Measurements from ENCODE around the gene CCDC197.
A peak's percentile ranks its signal among the peaks of the same experiment; 100 is the strongest.

CCDC197 gene

GRCh38 chr14:93974299-93974698 lies 22.8 kb upstream of the CCDC197 start:
- H3K27me3 ChIP-seq (ENCODE audit: insufficient read depth, low read length) = no peaks in the 10 kb centered on the region
- H3K9ac ChIP-seq (ENCODE audit: low read depth, low read length) = no peak overlapping the region
- H3K36me3 ChIP-seq (ENCODE audit: insufficient read depth, low read depth, low read length) = no peaks in the 10 kb centered on the region
- no peak overlapping the region for H3K4me3 ChIP-seq (ENCODE audit: low read length)
- H3K4me1 ChIP-seq (ENCODE audit: insufficient read depth, low read length) = peaks cover 5% of the 10 kb centered on the region; the same call in 1 of the 2 replicates
- no peak overlapping the region for H3K27ac ChIP-seq (ENCODE audit: low read length)
- no peaks in the 10 kb centered on the region for H3K9me3 ChIP-seq (ENCODE audit: insufficient read depth, low read depth, low read length)

- Histone ChIP-seq H3K9me3 (ENCODE audit: insufficient read depth, low read depth, low read length) (no peaks in the 10 kb centered on the region), H3K9ac (ENCODE audit: low read depth, low read length) (no peak overlapping the region), H3K27me3 (ENCODE audit: insufficient read depth, low read length) (no peaks in the 10 kb centered on the region), H3K4me1 (ENCODE audit: insufficient read depth, low read length) (peaks cover 5% of the 10 kb centered on the region; the same call in 1 of the 2 replicates), H3K27ac (ENCODE audit: low read length) (no peak overlapping the region), H3K36me3 (ENCODE audit: insufficient read depth, low read depth, low read length) (no peaks in the 10 kb centered on the region), H3K4me3 (ENCODE audit: low read length) (no peak overlapping the region)
These were observed 22.3 kb upstream of the CCDC197 start for GRCh38 chr14:93974833-93975232.

GRCh38 chr14:93975791-93976476 lies 21.2 kb upstream of the CCDC197 start:
- no peak overlapping the region for H3K27ac ChIP-seq (ENCODE audit: low read length)
- no peaks in the 10 kb centered on the region for H3K36me3 ChIP-seq (ENCODE audit: insufficient read depth, low read depth, low read length)
- no peaks in the 10 kb centered on the region for H3K27me3 ChIP-seq (ENCODE audit: insufficient read depth, low read length)
- H3K9me3 ChIP-seq (ENCODE audit: insufficient read depth, low read depth, low read length) = no peaks in the 10 kb centered on the region
- H3K4me3 ChIP-seq (ENCODE audit: low read length) = no peak overlapping the region
- H3K4me1 ChIP-seq (ENCODE audit: insufficient read depth, low read length) = peaks cover 5% of the 10 kb centered on the region; the same call in 1 of the 2 replicates
- H3K9ac ChIP-seq (ENCODE audit: low read depth, low read length) = peak overlapping the region; percentile 2; the same call in 1 of the 2 replicates

GRCh38 chr14:93976477-93977057 lies 20.5 kb upstream of the CCDC197 start, which contains the start of gene ASB2:
TSS of gene ASB2 (minus strand) at chr14:93976570. CDS start at chr14:93964539, 12,031 bp downstream.
- Histone ChIP-seq H3K4me3 (ENCODE audit: low read length) (no peak within 1 kb of the TSS), H3K9ac (ENCODE audit: low read depth, low read length) (peak within 1 kb of the TSS; percentile 2; the same call in 1 of the 2 replicates), H3K36me3 (ENCODE audit: insufficient read depth, low read depth, low read length) (no peaks in the 10 kb centered on the region), H3K9me3 (ENCODE audit: insufficient read depth, low read depth, low read length) (no peaks in the 10 kb centered on the region), H3K4me1 (ENCODE audit: insufficient read depth, low read length) (peaks cover 5% of the 10 kb centered on the region; the same call in 1 of the 2 replicates), H3K27me3 (ENCODE audit: insufficient read depth, low read length) (no peaks in the 10 kb centered on the region), H3K27ac (ENCODE audit: low read length) (no peak within 1 kb of the TSS)

- peaks cover 5% of the 10 kb centered on the region; the same call in 1 of the 2 replicates for H3K4me1 ChIP-seq (ENCODE audit: insufficient read depth, low read length)
- H3K9me3 ChIP-seq (ENCODE audit: insufficient read depth, low read depth, low read length) = no peaks in the 10 kb centered on the region
- H3K9ac ChIP-seq (ENCODE audit: low read depth, low read length) = no peak overlapping the region
- no peak overlapping the region for H3K4me3 ChIP-seq (ENCODE audit: low read length)
- H3K27ac ChIP-seq (ENCODE audit: low read length) = no peak overlapping the region
- H3K36me3 ChIP-seq (ENCODE audit: insufficient read depth, low read depth, low read length) = no peaks in the 10 kb centered on the region
- H3K27me3 ChIP-seq (ENCODE audit: insufficient read depth, low read length) = no peaks in the 10 kb centered on the region
These were observed 19.9 kb upstream of the CCDC197 start for GRCh38 chr14:93977171-93977570.

- Histone ChIP-seq H3K4me1 (ENCODE audit: insufficient read depth, low read length) (peaks cover 5% of the 10 kb centered on the region; the same call in 1 of the 2 replicates), H3K27ac (ENCODE audit: low read length) (no peak overlapping the region), H3K9ac (ENCODE audit: low read depth, low read length) (no peak overlapping the region), H3K27me3 (ENCODE audit: insufficient read depth, low read length) (no peaks in the 10 kb centered on the region), H3K4me3 (ENCODE audit: low read length) (no peak overlapping the region), H3K9me3 (ENCODE audit: insufficient read depth, low read depth, low read length) (no peaks in the 10 kb centered on the region), H3K36me3 (ENCODE audit: insufficient read depth, low read depth, low read length) (no peaks in the 10 kb centered on the region)
These were observed 19.1 kb upstream of the CCDC197 start for GRCh38 chr14:93977790-93978581.

- Histone ChIP-seq H3K27ac (ENCODE audit: low read length) (no peak overlapping the region), H3K4me1 (ENCODE audit: insufficient read depth, low read length) (peaks cover 5% of the 10 kb centered on the region; the same call in 1 of the 2 replicates), H3K4me3 (ENCODE audit: low read length) (no peak overlapping the region), H3K36me3 (ENCODE audit: insufficient read depth, low read depth, low read length) (no peaks in the 10 kb centered on the region), H3K9ac (ENCODE audit: low read depth, low read length) (no peak overlapping the region), H3K27me3 (ENCODE audit: insufficient read depth, low read length) (no peaks in the 10 kb centered on the region), H3K9me3 (ENCODE audit: insufficient read depth, low read depth, low read length) (no peaks in the 10 kb centered on the region)
These were observed 18.4 kb upstream of the CCDC197 start for GRCh38 chr14:93978735-93979134.

GRCh38 chr14:93980456-93981201 lies 16.5 kb upstream of the CCDC197 start:
- H3K9me3 ChIP-seq (ENCODE audit: insufficient read depth, low read depth, low read length) = no peaks in the 10 kb centered on the region
- H3K4me3 ChIP-seq (ENCODE audit: low read length) = no peak overlapping the region
- no peak overlapping the region for H3K9ac ChIP-seq (ENCODE audit: low read depth, low read length)
- H3K27ac ChIP-seq (ENCODE audit: low read length) = no peak overlapping the region
- no peaks in the 10 kb centered on the region for H3K36me3 ChIP-seq (ENCODE audit: insufficient read depth, low read depth, low read length)
- H3K27me3 ChIP-seq (ENCODE audit: insufficient read depth, low read length) = no peaks in the 10 kb centered on the region
- H3K4me1 ChIP-seq (ENCODE audit: insufficient read depth, low read length) = peaks cover 9% of the 10 kb centered on the region

GRCh38 chr14:93981316-93982229 lies 15.5 kb upstream of the CCDC197 start:
- Histone ChIP-seq H3K4me3 (ENCODE audit: low read length) (no peak overlapping the region), H3K36me3 (ENCODE audit: insufficient read depth, low read depth, low read length) (no peaks in the 10 kb centered on the region), H3K27ac (ENCODE audit: low read length) (no peak overlapping the region), H3K4me1 (ENCODE audit: insufficient read depth, low read length) (peaks cover 4% of the 10 kb centered on the region; the same call in 1 of the 2 replicates), H3K9ac (ENCODE audit: low read depth, low read length) (no peak overlapping the region), H3K9me3 (ENCODE audit: insufficient read depth, low read depth, low read length) (no peaks in the 10 kb centered on the region), H3K27me3 (ENCODE audit: insufficient read depth, low read length) (no peaks in the 10 kb centered on the region)

- H3K27ac ChIP-seq (ENCODE audit: low read length) = no peak overlapping the region
- H3K27me3 ChIP-seq (ENCODE audit: insufficient read depth, low read length) = no peaks in the 10 kb centered on the region
- no peaks in the 10 kb centered on the region for H3K36me3 ChIP-seq (ENCODE audit: insufficient read depth, low read depth, low read length)
- H3K4me3 ChIP-seq (ENCODE audit: low read length) = no peak overlapping the region
- no peaks in the 10 kb centered on the region for H3K9me3 ChIP-seq (ENCODE audit: insufficient read depth, low read depth, low read length)
- H3K9ac ChIP-seq (ENCODE audit: low read depth, low read length) = no peak overlapping the region
- H3K4me1 ChIP-seq (ENCODE audit: insufficient read depth, low read length) = peaks cover 4% of the 10 kb centered on the region; the same call in 1 of the 2 replicates
These were observed 14.7 kb upstream of the CCDC197 start for GRCh38 chr14:93982230-93983007.
